GM23248 (cell line): Measurements from ENCODE around the gene PVR.

Source experiments
- EZH2 ChIP-seq: fragments of 200-600 bp; sonication (generic); IDR thresholded peaks from 2 replicates; pipeline ENCODE4 v1.6.1; 2018; ENCODE audit warnings: antibody characterized with exemption, mild to moderate bottlenecking; ENCODE audit not compliant: insufficient read depth, poor library complexity, severe bottlenecking
- EZH2phosphoT487 ChIP-seq: fragments of 200-600 bp; sonication (generic); IDR thresholded peaks from 2 replicates; pipeline ENCODE4 v1.6.1; 2018; ENCODE audit warnings: antibody characterized with exemption, moderate library complexity, mild to moderate bottlenecking, low read depth; ENCODE audit not compliant: insufficient read depth

DNA sequence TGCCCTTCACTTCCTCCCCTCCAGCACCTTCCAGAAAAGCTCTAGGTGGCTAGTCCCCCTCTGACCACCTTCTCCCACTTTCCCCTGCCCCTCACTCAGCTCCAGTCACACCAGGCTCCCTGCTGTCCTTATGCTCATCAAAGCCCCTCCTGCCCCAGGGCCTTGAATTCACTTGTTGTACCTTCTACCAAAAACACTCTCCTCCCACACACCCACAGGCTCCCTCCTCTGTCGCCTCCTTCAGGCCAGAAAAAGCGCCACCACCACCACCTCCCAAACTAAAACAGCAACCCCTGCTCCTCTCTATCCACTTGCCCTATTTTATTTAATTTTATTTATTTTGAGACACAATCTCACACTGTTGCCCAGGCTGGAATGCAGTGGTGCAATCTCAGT, 50.5 kb downstream of the PVR start:
- TF ChIP-seq EZH2phosphoT487: no peak
- TF ChIP-seq EZH2: no peak
